COR-L47 (cell line): ENCODE results near the gene DIS3L2.

Experiments used
- DNase-seq: peaks from one replicate; lab custom pipeline; 2025; lab: John Stamatoyannopoulos, UW

DIS3L2 gene

DNA sequence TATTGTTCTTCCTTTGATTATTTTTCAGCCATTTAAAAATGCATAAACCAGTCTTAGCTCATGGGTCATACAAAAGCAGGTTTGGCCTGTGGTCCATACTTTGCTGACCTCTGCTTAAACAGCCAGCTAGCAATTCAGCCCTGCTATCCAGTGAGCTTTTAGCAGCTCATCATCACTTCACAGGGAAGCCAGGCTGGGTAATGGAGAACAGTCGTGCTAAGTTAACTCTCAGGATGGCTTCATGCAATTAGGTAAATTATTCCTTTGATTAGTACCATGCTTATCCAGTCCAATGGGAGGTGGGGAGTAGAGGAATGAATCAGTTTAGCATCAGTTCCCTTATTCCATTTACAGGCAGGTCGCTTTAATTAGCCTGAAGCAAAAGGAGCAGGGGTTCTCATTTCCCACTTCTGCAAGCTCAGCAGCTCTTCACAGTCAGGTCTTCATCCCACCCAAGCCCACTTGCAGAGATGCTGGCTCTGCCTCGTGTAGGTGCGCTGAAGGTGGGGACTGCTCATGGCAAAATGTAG is 307.2 kb downstream of the DIS3L2 start:
- no peak for DNase-seq

DNA sequence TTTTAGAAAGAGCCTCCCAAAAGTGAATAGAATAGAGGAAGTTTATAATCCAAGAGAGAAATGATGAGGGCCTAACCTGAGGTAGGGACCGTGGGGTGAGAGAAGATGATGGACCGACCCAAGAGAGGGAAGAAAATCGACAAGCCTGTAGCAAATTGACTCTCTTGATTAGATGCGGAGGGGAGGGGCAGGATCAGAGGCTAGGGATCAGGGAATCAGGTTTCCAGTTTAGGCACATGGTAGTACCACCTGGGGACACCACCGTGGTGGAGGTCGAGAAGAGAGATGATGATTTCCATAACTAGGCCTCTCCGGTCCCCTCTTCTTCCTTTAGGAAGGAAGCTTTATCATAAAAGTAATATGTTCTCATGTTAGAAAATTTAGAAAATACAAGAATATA is 308.4 kb downstream of the DIS3L2 start:
- no peak for DNase-seq

DNA sequence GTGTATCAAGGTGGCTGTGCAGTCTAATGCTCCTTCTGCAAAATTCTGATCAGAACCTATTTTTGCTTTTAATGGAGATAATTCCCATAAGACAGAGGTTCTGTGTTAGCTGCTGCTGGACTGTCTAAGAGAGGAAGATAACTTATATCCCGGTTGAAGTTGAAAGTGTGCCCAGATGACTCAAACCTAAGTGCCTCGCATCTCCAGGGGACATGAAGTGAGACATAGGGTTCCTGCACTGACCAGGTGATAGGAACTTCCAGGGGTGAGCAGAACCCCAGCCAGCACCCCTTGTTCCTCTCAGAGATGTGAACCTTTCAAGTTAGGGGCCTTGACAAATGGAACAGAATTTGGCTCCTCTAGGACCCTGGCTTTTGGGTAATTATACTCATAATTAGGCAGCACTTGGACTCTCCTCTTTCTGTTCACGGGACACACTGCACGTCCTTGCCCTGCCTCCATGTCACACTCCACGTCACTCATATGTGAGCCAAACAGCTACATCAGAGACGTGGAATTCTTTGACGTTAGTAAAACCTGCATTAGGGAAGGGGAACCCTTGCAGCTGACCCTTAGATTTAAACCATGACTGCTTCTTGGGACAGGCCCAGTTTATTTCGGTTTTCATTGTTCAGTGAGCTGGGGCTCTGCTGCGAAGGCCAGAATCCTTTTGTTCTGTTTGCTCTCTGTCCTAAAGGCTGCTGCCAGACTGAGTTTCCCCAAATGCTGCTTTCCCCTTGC is 312.6 kb downstream of the DIS3L2 start:
- DNase-seq, result no peak

DNA sequence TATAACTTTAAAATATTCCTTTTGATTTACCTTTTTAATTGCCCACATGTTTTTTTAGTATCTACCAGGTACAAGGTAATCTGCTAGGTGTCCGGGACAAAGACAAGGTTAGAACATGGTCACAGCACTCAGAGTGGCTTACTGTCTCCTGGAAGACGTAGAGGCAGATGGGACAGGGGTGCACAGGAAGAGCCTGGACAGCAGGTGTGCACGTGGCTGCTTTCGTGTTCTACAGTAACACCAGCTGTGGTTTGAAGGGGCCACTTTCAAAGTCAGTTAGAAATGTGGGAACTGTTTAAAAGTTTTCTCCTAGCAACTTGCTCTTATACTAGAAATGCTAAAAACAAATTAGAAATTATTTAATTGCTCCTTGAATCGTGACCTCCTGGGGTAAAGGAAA is 314.2 kb downstream of the DIS3L2 start:
- no peak for DNase-seq

DNA sequence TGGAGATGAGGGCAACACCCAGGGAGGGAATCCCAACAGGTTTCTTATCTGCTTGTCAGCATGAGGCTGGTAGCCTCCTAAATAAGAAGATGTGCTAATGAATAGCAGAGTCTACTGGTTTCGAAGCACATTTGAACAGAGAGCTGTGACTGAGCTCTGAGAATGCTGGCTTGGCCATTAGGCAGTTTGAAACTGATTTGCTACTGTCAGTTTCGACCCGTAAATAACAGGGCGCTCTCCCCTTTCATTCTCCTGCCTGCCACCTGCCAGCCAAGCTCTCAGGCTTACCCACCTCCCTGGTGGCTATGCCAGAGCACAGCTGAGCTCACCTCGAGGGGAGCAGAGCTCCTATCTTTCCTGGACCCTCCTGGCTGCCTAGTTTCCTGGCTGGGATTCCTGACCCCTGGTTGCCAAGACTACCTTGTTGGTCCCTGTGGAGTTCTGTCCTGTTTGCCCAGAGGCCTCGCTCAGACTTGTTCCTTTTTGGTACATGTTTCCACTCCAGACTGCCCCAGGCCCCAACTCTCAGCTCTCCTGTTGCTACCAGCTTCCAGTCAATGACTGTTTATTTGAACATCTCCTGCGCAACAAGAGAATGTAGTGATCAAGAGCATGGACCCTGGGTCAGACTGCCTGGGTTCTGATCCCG is 314.7 kb downstream of the DIS3L2 start:
- no peak for DNase-seq

DNA sequence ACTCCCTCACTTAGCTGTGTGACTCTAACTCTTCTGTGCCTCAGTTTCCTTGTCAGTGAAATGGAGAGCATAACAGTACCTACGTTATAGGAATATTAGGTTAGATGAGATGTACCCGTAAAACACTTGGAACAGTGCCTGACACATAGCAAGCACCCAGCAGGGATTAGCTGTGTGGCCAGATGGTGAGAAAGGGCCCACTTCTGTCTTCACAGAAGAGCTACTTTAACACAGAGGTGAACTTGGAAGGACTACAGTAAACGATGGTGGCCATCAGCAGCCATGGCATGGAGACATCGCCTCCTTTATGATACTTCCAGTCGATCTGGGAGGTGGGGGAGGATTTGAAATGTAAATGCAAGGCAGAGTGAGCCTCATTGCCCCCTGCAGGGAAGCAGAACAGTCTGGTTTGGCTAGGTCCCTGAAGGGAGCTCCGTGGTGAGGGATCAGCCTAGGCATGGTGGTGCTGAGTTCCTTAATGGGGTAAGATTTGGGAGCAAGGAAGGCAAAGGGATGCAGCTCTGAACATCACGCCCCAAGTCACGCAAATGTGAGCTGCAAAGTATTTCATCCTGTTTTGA is 315.3 kb downstream of the DIS3L2 start:
- no peak for DNase-seq

DNA sequence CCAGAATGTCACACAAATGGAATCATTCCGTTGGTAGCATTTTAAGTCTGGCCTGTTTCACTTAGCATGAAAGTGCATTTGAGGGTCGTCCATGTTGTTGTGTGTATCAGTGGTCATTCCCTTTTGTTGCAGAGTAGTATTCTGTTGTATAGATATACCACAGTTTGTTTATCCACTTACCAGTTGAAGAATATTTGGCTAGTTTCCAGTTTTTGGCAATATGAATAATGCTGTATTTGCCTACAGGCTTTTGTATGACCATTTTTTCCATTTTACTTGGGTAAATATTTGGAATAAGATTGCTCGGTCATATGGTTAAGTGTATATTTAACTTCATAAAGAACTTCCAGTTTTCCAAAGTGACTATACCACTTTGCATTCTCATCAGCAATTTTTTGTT is 317.0 kb downstream of the DIS3L2 start:
- no peak for DNase-seq

DNA sequence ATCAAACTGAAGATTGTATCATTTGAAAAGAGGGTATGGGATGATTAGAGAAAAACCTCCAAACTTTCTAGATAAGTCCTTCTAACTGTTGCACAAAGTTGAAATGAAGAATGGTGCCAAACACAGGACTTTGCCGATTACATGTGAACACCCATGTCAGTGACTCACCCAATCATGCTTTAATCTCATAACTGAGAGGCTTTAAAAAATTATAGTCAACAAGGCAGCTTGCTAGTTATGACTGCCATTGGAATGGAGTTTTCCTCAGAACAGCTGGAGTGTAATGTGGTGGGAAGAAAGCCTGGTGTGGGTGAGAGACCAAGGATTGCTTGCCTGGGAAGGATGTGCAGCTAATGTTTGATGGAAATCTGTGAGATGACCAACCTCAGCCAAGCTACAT is 318.8 kb downstream of the DIS3L2 start:
- no peak for DNase-seq

DNA sequence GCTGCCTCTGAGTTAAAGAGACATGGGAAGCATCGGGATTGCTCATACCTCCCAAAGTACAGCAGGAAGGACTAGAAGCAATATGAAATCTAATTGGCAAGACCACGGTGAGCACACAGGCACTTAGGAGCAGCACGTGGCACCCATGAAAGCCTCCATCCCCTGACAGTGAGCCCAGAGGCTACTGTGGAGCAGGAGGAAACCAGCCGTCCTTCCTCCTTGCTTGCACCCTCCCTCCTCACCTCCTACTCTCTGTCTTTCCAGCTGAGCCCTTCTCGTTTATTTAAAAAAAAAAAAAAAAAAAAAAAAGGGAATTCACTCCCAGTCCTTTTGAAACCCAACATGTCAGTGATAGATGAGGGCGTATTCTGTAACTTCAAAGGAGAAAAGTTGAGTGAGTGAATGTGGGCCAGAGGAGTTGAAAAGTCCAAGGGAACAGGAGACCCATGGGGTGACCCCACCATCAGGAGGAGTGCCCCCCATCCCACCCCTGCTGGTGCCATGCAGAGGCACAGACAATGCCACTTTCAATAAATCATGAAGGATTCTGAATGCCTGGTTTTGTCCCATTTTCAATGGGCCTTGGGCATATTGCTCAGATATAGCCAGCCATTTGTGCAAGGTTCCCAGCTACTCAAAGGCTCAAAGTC is 320.5 kb downstream of the DIS3L2 start:
- DNase-seq, result no peak

DNA sequence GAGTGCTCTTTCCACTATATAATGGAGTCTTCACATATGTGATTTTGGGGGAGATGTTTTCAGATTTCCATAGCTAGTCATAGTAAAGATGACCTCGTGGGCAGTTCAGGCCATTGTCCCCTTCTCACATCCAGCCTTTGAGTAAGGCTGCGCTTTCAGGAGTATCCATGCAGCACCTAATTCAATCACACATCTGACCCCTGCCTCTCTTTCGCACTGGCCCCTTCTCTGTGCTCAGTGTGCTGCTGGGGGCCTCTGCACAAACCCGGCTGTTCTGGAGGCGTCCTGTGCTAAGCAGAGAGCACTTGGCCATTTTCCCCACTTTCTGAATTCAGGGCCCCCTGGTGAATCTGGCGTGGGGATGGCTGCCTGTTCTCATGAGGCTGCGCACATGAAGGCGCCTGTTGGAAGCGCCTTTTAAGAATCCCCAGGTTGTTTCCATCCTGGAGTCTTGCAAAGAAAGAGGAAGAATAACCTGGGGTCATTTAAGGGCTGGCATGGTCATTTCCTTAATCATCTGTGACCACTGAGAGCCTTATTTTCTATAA is 321.1 kb downstream of the DIS3L2 start:
- DNase-seq, result no peak

DNA sequence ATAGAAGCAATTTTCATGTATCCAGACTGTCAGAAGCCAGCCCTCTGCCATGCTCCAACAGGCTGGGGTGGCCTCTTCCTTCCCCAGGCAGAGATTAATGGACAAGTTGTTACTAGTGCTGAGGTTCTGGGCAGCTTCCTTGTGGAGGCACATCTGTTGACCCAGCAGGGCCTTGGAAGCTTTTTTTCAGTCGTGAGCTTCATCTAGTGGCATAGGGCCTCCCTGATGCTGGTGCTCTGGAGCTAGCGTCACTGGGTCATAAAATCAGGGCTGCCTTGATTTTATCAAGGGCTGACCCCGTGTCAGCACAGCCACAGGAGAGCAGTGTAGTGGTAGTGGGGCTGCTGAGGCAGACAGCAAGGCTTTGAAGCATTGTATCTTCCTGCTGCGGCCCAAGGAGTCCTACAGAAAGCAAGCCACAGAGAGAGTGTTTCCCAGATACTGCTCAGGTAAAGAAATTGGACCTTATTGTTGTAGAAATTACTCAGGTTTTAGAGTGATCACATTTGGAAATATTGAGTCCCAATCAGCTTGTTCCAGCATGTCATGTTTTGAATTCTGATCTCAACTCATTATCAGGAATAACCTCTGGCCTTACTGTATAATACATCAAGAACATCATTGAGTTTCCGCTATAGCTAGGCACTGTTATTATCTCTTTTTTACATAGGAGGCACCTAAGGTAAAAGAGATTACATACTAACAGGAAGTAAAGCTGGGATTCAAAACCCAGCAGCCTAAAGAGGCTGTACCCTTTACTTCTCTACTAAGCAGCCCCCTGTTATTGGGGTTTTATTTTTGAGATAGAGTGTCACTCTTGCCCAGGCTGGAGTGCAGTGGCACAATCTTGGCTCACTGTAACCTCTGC is 324.7 kb downstream of the DIS3L2 start:
- no peak for DNase-seq

DNA sequence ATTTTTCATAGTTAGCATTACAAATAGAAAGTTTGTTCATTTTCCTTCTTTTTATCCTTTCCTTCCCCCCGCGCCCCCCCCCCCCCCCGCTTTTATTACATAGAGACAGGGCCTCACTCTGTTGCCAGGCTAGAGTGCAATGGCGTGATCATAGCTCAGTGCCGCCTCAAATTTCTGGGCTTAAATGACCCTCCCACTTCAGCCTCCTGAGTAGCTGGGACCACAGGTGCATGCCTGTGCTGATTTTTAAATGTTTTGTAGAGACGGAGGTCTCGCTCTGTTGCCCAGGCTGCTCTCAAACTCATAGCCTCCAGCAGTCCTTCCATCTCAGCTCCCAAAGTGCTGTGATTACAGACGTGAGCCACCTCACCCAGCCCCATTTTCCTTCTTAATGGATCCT is 325.8 kb downstream of the DIS3L2 start:
- no peak for DNase-seq

DNA sequence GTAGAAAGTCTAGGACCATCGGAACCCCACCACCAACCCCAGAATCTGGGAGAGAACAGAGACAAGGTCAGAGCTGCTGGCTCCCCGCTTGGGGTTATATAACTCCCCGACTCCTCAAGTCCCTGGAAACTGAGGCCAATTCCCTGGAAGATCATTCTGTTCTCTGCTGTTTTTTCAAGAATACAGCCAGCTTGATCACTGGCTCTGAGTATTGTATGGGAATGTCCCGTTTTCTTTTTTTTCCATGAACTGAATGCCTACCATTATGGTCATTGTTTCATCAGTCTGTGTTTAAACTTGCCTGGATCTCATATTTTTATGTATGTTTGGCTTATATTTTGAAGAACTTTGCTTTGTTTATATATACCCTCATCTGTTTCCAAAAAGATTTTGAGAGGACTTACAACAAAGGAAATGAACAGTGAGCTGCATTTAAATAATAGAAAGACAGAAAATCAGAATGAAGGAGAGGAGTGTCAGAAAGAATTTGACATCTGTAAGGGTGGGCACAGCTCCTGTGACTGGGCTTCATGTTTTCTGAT is 327.0 kb downstream of the DIS3L2 start:
- DNase-seq, result no peak

DNA sequence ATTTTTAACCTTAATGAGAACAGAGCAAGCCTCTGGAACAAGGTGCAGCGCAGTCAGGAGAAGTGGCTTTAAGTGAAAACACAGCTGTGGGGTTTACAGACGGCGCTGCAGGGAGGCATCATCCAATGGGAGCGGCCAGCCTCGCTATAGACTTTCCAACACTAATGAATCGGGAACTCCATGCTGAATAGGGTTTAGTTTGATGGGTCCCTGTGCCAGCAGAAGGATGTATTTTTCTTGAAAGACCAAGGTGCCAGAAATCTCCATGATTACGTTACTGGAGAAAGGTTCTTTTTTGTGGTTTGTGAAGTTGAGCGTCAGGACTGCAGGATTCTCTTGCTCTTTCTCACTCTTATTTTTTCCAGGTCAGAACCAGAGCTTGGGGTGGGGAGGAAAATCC is 329.2 kb downstream of the DIS3L2 start:
- DNase-seq, result no peak

DNA sequence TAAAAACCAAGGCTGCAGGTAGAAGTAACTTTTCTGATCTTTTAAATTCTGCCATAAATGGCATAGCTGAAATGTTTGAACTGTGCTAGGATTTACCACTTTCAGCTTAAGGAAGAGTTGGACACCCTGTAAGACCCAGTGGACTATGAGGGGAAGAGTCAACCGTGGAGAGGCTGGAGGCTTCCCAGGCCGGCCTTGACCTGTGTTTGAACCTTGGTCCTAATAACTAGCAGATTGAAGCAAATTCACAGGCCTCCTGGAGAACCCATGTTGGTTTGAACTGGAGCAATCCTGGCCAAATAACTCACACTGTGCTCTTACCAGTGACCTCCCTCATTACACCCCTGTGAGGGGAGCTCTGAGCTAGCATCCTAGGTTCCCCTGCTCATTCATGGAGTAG is 329.8 kb downstream of the DIS3L2 start:
- no peak for DNase-seq

DNA sequence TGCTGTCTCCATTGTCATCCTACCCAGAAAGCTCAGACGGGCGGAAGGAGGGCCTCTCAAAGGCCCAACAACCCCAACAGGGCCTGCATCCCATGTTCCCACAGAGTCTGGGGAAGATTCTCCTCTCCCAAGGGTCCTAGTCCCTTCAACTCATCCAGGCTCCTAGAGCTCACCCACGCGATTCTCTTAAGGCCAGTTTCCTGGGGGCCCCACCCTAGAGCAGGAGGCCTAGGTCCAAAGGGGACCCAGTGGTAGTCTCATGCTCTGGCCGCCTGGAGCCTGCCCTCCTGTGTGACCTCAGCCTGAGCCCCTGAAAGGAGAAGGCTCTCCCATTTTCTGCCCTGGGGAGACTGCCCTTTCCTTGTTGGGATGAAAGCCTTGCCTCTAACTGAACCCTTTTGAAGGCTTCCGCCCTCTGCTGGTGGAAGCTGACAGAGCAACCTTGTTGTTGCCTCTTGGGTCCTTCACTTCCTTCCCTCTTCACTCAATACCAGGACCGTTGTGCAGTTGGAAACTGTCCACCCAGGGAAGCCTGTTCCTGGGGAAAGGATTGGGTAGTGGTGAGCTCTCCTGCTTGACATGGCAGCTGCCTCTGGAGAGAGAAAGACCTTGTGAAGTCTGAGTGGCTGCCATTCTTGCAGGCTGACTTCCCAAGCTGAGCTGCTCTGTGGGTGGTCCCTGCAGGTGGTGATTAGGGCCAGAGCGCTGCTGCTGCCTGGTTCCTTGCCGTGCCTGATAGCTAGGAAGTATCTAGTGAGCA is 331.1 kb downstream of the DIS3L2 start:
- no peak for DNase-seq

DNA sequence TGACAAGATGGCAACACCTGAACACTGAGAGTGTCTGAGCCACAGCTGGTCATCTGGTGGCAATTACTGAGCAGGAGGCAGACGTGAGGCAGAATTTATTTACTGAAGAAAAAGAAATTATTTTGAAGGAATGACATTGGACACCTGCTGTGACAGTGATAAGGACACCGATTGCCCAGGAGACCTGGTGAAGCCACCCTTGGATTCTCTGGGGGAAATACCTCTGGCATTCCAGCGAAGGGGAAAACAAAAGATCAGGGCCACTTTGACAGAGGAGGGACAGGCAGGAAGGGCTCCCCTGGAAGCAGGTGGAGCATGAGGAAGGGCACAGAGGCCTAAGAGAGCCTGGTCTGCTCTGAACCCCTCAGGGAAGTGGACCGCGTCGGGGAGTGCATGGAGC is 331.7 kb downstream of the DIS3L2 start:
- no peak for DNase-seq

DNA sequence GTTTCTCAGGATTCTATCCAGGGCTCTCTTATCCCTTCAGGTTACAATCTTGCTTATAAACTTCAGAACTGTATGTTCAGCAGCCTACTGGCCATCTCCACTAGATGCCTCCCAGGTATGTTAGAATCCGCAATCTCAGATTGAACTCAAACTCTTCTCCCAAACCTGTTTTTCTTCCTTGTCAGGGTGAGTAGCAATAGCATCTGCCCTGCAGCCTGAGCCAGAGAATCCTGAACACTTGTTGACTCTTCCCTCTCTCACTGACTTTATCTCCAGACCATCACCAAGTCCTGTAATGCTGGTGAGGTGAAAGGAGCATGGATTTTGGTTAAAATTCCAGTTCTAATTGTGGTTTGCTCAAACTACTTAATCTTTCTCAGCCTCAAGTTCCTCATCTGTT is 334.5 kb downstream of the DIS3L2 start:
- no peak for DNase-seq

DNA sequence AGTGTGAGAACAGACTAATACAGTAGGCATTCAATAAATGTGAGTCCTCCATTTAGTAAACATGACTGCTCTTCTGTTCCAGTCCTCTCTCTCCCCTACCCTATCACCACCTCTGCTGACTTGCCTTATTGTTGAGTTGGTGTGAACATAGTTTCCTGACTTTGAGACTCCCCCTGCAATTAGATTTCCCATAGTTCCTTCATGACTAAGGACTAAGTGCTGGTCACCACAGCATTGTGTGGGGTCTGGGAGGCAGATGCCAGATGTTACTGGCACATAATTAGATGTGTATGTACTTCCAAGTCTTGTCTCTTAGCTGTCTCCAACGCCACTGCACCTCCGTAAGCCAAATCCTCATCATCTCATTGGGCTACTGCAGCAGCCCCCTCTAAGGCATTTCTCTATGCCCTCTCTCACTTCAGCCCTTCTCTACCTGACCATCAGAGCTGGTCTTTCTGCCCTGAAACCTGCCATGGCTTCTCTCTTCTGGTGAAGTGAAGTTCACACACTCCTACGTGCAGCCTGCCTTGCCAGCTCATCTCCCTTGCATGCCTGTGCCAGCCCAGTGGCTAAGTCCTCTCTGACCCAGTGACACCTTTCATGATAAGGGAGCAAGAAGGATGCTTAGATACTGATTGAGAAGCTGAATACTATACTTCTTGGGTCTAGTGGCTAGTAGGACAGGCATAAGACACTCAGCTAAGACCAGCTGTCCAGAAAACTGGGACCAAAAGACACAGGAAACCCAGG is 335.4 kb downstream of the DIS3L2 start:
- DNase-seq, result no peak

DNA sequence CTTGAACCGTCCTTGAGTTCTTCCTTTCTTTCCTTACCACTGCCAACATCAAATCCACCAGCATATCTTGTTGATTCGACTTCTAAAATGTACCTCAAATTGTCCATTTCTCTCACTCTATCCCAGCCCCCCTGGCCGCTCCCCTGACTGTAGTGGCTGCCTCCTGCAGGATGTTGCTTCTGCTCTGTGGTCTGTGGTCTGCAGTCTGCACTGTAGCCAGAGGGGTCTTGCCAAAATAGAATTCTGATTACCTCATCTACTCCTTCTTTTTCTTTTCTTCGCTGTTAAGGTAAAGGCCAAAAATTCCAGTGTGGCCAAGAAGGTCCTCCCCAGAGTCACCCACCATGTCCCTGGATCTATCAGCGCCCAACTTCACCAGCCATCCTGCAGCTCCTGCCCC is 337.6 kb downstream of the DIS3L2 start:
- no peak for DNase-seq
